Osteoblast (primary cell): Measurements from ENCODE around the gene AMIGO1. TPM values are rescaled to one million over a fixed set of nuclear protein-coding genes. Genes with fewer than 3 reads are reported as not detected.
A peak's percentile ranks its signal among the peaks of the same experiment; 100 is the strongest.

Experiments
- DNase-seq: peaks from one replicate; pipeline ENCODE4 v3.0.0; 2011; ENCODE audit warnings: low spot score, mixed read lengths; ENCODE audit not compliant: insufficient read length; ENCODE audit errors: missing footprints
- H2AFZ ChIP-seq: 2 replicates; pipeline ENCODE4 v1.6.0; 2011; ENCODE audit warnings: mild to moderate bottlenecking, low read length
- H3K27ac ChIP-seq: 2 replicates; pipeline ENCODE4 v1.5.1; 2011; ENCODE audit warnings: mild to moderate bottlenecking, low read depth, low read length, moderate library complexity
- H3K27me3 ChIP-seq: 2 replicates; pipeline ENCODE4 v1.6.0; 2012; ENCODE audit warnings: mild to moderate bottlenecking, control low read depth, inconsistent platforms, low read length, moderate library complexity; ENCODE audit not compliant: insufficient read depth
- H3K36me3 ChIP-seq: 2 replicates; pipeline ENCODE4 v1.5.1; 2011; ENCODE audit warnings: mild to moderate bottlenecking, low read length, control low read depth, moderate library complexity; ENCODE audit not compliant: insufficient read depth
- H3K4me1 ChIP-seq: 2 replicates; pipeline ENCODE4 v1.5.1; 2011; ENCODE audit warnings: mild to moderate bottlenecking, low read length, control low read depth, moderate library complexity; ENCODE audit not compliant: insufficient read depth
- H3K4me2 ChIP-seq: 2 replicates; pipeline ENCODE4 v1.6.0; 2011; ENCODE audit warnings: mild to moderate bottlenecking, low read length; ENCODE audit not compliant: insufficient read depth
- H3K4me3 ChIP-seq: fragments of 200-600 bp; sonication (generic); 3 replicates; pipeline ENCODE4 v1.5.1; 2012; ENCODE audit warnings: mild to moderate bottlenecking, low read length, inconsistent platforms; ENCODE audit not compliant: insufficient read depth
- H3K79me2 ChIP-seq: 2 replicates; pipeline ENCODE4 v1.6.0; 2012; ENCODE audit warnings: mild to moderate bottlenecking, low read length, control low read depth, inconsistent platforms; ENCODE audit not compliant: insufficient read depth
- H3K9me3 ChIP-seq: 2 replicates; pipeline ENCODE4 v1.5.1; 2011; ENCODE audit warnings: low read depth, low read length, control low read depth
- H4K20me1 ChIP-seq: 2 replicates; pipeline ENCODE4 v1.6.0; 2012; ENCODE audit warnings: mild to moderate bottlenecking, low read length, control low read depth; ENCODE audit not compliant: insufficient read depth
- CTCF ChIP-seq: IDR thresholded peaks from 2 replicates; pipeline ENCODE4 v1.5.1; 2011; ENCODE audit warnings: mild to moderate bottlenecking, low read depth, low read length, moderate library complexity; ENCODE audit errors: extremely low read depth
- total RNA-seq: library from RNA; depleted of rRNA; stranded (reverse); fragments of >200 nt; gene quantifications from 2 replicates; pipeline ENCODE4 v1.2.3, GENCODE V29; 2012

AMIGO1 gene
- total RNA-seq, 1 donor = 2.5 TPM

- H3K79me2 ChIP-seq = no peaks in the 10 kb centered on the region
- peak; percentile 19 for DNase-seq
- no peaks in the 10 kb centered on the region for H4K20me1 ChIP-seq
- peaks cover 42% of the 10 kb centered on the region for H3K27me3 ChIP-seq
- TF ChIP-seq CTCF = no peak
- no peak overlapping the region for H3K4me3 ChIP-seq
- no peaks in the 10 kb centered on the region for H3K9me3 ChIP-seq
- no peaks in the 10 kb centered on the region for H3K36me3 ChIP-seq
- no peak overlapping the region for H3K4me2 ChIP-seq
- H2AFZ ChIP-seq = no peak overlapping the region
- H3K4me1 ChIP-seq = no peaks in the 10 kb centered on the region
- H3K27ac ChIP-seq = no peak overlapping the region
These were observed 36.7 kb downstream of the AMIGO1 start for GRCh38 chr1:109472779-109473178.

- Histone ChIP-seq H3K9me3 (no peaks in the 10 kb centered on the region), H3K4me2 (no peak overlapping the region), H3K27me3 (peaks cover 66% of the 10 kb centered on the region), H3K4me1 (peaks cover 3% of the 10 kb centered on the region), H2AFZ (no peak overlapping the region), H3K4me3 (no peak overlapping the region), H3K27ac (no peak overlapping the region), H3K36me3 (no peaks in the 10 kb centered on the region), H3K79me2 (no peaks in the 10 kb centered on the region), H4K20me1 (no peaks in the 10 kb centered on the region)
- no peak for DNase-seq
- TF ChIP-seq CTCF = no peak
These were observed 39.3 kb downstream of the AMIGO1 start for GRCh38 chr1:109470245-109470644.

GRCh38 chr1:109468903-109469302, 40.6 kb downstream of the AMIGO1 start:
- H3K4me1 ChIP-seq = peaks cover 3% of the 10 kb centered on the region
- no peak overlapping the region for H3K27ac ChIP-seq
- no peaks in the 10 kb centered on the region for H3K36me3 ChIP-seq
- no peaks in the 10 kb centered on the region for H3K79me2 ChIP-seq
- no peak overlapping the region for H2AFZ ChIP-seq
- H3K4me2 ChIP-seq = no peak overlapping the region
- H3K9me3 ChIP-seq = no peaks in the 10 kb centered on the region
- peaks cover 79% of the 10 kb centered on the region for H3K27me3 ChIP-seq
- TF ChIP-seq CTCF = no peak
- H4K20me1 ChIP-seq = no peaks in the 10 kb centered on the region
- peak; percentile 32 for DNase-seq
- H3K4me3 ChIP-seq = no peak overlapping the region

GRCh38 chr1:109468061-109468460, 41.5 kb downstream of the AMIGO1 start:
- peaks cover 84% of the 10 kb centered on the region for H3K27me3 ChIP-seq
- no peaks in the 10 kb centered on the region for H4K20me1 ChIP-seq

More at GRCh38 chr1:109468061-109468460, 41.5 kb downstream of the AMIGO1 start:
- no peaks in the 10 kb centered on the region for H3K79me2 ChIP-seq
- H2AFZ ChIP-seq = no peak overlapping the region
- H3K4me3 ChIP-seq = no peak overlapping the region
- H3K4me1 ChIP-seq = peaks cover 3% of the 10 kb centered on the region
- no peak for TF ChIP-seq CTCF
- no peaks in the 10 kb centered on the region for H3K36me3 ChIP-seq
- H3K27ac ChIP-seq = no peak overlapping the region
- H3K4me2 ChIP-seq = no peak overlapping the region
- H3K9me3 ChIP-seq = no peaks in the 10 kb centered on the region
- DNase-seq = peak; percentile 73
